OCI-M1 (cell line): Measurements from ENCODE around the gene GOPC.
"Not testable (repeated sequence)": the region's sequence is repeated elsewhere in the genome, so short reads cannot be mapped to it uniquely, and the experiment has no call there.

Experiments
- DNase-seq: peaks from one replicate; lab custom pipeline; 2025; lab: John Stamatoyannopoulos, UW

The GOPC gene

DNA sequence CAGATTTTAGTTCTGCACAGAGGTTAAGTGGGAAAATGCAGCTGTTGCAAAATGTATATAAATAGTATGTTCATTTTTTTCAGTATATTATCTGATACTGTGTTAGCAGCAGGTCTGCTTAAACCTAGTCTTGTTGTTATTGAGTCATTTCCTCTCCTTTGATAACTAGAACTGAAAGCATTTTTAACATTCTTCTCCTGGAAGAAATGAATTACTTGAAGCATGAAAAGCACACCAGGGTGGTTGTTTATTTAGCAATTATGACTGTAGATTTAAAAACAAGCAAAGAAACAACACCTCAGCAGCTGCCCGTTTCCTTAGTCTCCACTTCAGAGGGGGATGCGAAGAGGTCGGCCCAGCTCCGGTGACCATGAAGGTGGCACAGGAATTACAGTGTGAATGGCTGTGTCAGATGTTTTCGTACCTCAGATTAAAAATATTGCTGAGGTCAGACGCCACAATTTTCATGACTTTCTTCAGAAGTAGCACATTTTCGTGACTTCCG is 53.5 kb downstream of the GOPC start:
- DNase-seq = peak; percentile 14

DNA sequence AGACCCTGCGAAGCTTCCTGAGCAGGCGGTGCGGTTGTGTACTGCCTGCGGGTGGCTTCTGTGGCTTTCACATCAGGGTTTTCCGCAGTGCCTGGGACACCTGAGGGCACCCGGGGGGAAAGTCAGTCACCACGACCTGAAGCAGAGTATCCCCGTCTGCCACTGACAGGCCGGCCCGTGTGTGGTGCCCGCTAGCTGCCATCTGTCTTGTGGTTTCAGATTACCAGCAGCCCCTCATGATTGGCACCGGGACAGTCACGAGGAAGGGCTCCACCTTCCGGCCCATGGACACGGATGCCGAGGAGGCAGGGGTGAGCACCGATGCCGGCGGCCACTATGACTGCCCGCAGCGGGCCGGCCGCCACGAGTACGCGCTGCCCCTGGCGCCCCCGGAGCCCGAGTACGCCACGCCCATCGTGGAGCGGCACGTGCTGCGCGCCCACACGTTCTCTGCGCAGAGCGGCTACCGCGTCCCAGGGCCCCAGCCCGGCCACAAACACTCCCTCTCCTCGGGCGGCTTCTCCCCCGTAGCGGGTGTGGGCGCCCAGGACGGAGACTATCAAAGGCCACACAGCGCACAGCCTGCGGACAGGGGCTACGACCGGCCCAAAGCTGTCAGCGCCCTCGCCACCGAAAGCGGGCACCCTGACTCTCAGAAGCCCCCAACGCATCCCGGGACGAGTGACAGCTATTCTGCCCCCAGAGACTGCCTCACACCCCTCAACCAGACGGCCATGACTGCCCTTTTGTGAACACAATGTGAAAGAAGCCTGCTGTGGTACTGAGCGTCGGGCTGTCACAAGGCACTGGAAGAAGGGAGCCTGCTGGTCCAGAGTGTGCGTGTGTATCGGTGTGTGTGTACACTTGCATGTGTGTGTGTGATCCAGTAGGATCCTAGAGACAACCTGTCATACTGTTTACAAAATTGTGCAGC is 54.4 kb downstream of the GOPC start:
- DNase-seq = no peak

DNA sequence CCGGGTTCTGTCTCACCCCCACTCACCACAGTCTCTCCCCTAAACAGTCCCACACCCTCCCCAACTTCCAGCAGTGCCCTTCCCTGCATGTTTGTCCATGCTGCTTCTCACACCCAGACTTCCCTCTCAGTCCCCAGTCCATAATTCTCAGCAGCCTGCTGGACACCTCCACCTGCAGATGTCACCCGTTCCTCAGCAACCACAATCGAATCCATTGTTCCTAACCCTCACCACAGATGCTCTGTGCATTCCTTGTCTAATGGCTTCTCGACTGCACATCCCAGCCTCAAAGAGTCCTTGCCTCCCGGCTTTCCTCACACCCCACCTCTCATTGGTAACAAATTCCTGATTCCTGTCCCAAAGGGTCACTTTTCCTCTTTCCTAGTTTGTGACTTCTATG is 55.6 kb downstream of the GOPC start:
- no peak for DNase-seq

DNA sequence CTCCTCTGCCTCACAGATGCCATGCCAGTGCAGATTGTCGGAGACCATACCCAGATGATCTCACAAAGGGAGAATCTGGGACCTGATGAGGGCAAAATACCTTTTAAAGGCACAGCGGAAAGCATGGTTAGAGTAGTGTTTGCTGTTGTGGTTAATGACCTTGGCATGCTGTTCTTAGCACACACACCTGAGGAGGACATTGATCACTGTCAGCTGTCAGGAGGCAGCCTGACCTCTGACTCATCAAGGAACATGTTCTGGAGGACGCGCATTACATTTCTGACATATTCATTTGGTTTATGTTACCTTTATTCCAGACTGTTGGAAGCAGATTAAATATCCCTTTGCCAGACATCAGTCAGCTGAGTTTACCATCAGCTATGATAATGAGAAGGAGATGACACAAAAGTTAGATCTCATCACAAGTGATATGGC is 57.1 kb downstream of the GOPC start:
- no peak for DNase-seq

DNA sequence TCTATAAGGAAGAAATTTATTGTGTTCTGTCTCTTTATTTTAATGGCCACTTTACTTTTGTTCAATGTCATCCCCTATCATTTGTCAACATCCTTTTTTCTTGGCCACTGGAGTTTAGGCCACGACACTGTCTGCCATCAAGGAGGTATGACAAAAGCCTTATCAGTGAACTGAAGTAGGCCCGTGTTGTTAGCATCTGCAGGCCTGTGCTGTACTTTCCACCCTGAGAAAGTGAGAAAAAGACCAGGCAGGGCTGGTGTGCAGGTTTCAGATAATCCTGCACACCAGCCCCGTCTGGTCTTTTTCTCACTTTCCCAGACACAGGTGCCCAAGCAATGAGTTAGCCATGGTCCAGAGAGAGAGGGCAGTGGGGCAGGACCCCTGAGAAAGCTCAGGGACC is 57.6 kb downstream of the GOPC start:
- DNase-seq = no peak

DNA sequence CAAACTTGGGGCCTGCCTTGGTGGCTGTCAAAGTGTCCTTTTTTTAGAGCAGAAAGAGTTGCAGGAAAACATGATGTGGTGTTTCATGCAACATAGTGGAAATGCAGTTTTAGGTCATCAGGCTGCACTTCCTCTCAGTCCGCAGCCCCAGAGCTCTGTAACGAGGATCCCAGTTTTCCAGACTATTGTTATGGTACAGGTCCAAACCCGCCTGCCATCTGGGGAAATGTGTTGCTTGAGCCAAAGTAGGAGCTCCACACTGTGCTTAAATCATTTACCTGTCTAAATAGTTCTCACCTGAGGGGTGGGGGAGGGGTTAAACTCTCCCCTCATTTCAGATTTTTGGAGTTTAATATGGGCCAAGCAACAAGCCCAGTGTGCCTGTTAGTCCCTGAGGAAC is 59.8 kb downstream of the GOPC start:
- DNase-seq = no peak

DNA sequence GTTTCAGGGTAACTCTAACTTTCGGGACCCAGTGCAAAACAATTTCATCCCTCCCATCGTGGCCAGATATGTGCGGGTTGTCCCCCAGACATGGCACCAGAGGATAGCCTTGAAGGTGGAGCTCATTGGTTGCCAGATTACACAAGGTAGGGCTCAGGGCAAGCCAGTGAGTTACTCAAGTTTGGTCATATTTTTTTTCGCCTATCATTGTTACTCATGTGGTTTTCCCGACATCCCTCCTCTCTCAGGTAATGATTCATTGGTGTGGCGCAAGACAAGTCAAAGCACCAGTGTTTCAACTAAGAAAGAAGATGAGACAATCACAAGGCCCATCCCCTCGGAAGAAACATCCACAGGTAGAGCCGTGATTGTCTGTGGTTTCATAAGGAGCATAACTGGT is 61.6 kb downstream of the GOPC start:
- no peak for DNase-seq

DNA sequence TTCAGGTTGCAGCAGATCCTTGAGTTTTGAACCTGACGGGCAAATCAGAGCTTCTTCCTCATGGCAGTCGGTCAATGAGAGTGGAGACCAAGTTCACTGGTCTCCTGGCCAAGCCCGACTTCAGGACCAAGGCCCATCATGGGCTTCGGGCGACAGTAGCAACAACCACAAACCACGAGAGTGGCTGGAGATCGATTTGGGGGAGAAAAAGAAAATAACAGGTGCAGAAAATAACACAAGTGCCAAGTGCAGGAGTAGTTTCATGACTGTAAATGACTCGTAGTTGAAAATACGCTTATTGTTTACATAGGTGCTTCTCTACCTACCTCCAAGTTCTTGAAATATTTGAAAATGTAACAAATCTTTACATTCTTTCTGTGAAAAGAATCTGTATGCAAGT is 63.7 kb downstream of the GOPC start:
- no peak for DNase-seq

DNA sequence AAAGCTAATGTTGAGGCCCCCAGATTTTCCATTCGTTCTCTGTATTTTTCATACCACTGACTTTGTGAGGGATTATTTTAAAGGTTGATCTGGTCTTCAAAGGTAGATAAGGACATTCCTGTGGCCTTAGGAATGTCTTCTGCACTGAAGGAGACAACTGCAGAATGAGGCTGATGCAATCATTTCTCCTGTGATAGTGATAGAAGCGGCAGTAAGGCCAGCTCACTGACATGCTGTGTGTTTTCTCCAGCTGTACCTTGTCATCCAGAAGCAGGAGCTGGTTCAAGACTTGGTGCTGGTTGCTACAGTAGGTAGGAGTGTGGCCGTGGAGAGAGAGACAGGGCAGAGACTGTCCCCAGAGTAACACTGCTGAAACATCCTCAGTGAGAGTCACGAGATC is 66.0 kb downstream of the GOPC start:
- DNase-seq = no peak

DNA sequence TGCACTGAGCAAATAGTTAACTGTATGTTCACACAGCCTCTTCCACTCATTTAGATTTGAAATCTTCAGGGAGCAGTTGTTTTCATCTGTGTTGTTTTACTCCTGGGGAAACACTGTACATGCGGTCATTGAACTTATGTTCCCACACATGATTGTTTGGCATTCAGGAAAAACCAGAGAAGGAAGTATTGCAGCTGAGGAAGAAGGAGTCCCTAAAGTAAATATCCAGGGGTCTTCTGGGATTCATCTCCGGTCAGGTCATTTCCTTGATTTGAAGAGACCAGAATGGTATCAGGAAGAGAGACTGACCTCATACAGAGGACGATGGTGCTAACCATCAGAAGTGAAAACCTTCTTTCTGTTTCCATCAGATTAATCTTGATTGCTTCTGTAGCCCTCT is 67.3 kb downstream of the GOPC start:
- DNase-seq = no peak

DNA sequence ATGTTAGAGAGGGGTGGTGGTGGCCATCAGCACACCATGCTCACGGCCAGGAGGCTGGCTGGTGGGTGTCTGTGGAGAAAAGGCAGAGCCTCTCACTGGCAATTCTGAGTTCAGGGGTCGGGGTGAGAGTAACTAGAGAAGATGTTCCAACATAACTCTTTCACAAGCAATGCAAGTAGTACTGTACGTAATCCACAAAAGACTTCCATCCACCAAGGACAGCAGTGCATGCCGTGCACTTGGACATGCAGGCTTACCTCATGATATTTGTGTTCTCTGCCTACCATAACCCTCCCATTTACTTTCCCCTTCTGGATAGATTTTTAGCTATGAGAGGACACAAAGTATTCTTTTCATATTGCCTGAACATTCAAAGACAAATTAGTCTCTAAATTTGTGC is 68.5 kb downstream of the GOPC start:
- DNase-seq = no peak

DNA sequence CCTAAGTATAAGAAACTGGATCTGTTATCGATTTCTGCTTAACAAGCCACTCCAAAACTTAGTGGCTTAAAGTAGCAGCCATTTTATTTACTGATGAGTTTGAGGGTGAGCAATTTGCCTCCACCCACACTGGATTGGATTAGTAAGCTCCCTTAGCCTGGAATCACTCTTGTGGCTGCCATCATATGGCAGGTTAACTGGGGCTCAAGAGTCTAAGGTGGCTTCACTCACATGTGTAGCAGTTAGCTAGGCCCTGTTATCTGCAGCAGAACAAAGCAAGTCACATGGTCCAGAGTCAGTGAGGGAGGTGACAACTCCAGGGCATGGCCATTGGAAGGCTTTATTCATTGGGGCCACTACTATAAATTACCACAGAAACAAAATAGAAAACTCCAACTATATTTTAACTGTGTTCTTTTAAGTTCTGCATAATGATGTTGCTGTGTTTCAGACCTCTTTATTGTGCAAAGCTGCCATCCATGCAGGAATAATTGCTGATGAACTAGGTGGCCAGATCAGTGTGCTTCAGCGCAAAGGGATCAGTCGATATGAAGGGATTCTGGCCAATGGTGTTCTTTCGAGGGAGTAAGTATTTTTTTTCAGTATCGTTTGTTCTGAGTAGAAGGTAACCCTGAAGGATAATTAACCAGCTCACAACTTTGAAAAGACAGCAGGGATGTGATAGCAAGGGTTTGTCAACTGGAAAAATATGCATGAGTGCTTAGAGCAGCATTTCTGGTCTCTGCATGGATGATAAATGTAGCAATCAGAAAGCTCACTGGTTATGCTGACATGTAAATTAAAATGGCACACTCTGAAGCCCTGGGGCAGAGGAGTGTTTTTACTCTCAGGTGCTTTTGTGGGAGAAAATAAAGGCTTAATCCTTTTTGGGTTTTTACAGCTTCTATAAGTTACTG is 70.2 kb downstream of the GOPC start:
- DNase-seq = no peak

DNA sequence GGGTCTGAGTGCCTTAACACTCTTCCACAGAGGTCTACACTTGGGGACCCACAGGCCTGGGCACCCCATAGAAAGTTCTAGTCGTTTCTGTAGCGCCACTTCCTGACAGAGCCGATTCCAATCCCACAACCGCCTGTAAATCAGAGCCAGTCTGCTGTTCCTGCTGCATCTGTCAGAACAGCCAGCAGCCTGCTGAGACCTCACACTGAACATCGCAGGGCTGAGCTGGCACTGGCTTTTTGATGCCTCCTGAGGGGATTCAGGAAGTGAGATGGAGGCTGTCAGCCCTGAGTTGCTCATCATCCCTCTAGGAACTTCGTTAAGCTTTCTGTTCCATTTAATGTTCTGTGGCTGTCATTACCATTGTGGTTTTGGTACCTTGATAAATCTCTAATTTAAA is 71.0 kb downstream of the GOPC start:
- DNase-seq = no peak

DNA sequence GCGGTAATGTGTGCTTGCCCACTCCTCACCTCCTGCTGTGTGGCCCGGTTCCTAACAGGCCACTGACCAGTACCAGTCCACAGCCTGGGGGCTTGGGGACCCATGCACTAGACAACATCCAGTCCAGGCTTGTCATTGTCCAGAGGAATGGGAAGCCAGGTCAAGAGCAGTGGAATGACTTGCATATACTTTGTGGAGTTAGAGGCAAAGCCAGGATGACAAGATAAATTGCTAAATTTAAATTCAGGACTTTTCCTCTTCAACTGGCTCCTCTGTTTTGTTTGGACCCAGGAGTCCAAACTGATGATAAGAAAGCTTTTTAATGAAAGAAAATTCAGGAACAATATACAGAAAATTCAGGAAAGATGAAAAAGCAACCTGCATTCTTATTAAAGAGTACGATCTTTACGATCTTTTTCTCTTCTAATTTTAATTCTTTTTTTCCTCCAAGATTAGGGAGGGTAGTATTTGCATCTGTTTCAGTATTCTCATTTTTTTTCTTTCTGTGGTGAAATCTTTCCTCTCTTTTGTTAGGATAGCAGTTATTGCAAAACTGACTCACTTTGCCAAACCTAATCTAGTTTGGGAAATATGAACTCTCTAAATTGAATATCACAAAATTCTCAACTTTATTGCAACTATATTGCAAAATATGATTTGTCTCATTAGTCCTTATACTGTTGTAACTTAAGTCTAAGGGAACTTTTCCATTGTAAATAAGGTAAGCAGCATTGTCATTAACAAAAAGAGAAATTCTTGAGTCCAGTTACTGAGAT is 71.7 kb downstream of the GOPC start:
- DNase-seq = no peak

DNA sequence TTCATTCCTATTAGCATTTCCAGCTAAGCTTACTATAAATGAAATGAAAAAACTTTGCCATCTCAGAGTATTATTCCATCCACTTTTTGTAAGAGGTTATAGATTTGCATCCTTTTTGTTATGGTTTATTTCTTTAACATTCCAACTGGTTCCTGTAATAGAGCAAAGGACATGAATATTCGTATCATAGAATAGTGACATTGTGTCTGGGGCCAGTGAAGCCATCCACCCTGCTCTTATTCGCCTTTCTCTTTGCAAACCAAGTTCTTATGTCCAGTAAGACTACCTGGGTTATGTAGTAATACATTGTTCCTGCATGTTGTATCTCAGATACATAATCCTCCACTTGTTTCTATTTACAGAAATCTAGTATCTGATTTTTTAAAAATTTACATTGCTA is 76.7 kb downstream of the GOPC start:
- DNase-seq = no peak

DNA sequence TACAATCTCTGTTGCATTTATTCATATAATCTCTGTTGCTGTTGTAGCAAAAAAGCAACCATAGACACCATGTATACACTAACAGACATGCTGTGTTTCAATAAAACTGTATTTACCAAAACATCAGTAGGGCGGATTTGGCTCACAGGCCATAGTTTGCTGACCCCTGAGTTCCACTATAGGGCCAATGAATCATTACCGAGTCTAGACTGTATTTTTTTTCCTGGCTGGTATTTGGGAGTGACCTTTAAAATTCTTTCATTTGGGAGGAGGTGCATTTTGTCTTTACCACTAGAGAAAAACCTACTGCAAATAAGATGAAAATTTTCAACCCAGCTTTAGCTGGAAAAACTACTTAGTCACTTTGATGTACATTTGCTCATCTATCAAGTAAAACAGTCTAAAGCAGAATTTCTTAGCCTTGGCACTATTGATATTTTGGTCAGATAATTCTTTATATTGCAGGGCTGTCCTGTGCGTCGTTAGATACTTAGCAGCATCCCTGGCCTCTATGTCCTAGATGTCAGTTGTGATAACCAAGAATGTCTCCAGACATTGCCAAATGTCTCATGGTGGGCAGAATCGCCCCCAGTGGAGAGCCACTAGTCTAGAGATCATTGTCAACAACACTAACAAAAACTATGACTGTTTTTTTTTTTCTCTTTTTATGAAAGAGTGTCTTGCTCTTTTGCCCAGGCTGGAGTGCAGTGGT is 80.4 kb downstream of the GOPC start:
- no peak for DNase-seq

DNA sequence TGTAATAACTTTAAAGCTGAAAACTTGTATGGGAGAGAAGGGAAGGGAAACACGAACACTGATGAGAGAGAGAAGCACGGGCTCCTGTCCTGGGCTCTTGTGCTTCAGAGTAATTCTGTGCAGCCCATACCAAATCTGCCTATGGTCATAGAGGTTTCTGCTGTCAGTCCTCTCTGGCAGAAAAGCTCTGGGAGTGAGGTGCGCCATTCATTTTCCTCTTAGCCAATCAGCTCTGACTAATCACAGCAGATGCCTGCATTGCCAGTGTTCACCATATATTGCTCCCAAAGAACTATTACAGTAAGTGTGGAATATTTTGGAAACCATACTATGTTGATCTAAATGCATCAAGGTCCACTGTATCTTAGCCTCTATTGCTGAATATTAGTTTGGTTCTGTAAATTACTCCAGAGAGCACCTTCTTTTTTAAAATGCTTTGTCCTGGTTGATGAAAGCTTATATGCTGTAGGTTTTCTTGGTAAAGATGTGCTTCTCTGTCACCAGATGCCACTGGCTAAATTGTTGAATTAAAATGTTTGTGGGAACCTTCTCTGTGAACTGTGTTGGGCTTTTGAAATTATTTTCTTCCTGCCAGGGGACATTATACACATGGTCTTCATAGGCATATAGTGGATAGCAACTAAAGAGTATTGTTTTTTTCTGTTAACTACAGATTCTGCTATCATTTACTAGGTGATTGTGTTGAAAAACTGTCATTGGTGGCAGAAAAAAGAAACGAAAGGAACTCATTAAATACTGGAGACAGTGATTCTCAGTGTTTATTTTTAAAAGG is 81.5 kb downstream of the GOPC start:
- DNase-seq = no peak

DNA sequence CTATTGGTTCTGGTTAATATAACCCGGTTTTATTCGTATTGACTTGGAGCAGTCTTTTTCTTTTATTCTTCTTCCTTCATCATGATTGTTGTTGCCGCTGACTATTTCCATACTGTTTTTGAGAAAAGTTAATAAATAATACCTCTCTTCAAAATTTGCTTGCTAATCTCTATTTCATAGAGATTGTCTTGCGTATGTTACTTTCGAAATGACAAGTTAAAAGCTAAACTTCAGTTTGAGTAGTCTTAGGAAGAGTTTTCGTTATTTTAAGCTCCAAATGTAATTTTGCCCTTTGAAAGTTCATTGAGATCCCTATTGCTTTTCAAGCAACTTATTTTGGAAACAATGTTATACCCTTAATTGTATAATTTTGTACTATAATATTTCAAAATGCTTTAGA is 83.4 kb downstream of the GOPC start:
- DNase-seq = no peak

DNA sequence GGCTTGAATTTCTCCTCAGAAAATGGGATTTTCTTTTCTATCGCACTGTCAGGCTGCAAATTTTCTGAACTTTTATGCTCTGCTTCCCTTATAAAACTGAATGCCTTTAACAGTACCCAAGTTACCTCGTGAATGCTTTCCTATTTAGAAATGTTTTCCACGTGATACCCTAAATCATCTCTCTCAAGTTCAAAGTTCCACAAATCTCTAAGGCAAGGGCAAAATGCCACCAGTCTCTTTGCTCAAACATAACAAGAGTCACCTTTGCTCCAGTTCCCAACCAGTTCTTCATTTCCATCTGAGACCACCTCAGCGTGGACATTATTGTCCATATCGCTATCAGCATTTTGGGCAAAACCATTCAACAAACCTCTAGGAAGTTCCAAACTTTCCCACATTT is 84.3 kb downstream of the GOPC start:
- DNase-seq = not testable (repeated sequence)

DNA sequence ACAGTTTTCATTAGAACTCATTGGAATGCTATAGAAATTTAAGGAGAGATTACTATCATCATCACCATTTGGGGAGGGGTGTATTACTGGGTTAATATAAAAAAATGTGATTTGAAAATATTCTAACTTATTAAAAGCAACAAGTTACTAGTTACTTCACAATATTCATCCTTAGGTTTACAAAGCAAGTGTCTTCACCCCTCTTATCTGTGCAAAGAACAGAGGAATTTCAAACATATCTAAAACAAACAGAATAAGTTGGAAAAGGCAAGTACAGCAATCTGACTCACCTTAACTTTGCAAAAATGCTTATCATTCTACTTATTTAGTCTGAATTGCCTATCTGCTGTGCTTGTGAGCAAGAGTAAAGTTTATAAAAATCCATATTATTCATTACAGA is 87.0 kb downstream of the GOPC start:
- no peak for DNase-seq

DNA sequence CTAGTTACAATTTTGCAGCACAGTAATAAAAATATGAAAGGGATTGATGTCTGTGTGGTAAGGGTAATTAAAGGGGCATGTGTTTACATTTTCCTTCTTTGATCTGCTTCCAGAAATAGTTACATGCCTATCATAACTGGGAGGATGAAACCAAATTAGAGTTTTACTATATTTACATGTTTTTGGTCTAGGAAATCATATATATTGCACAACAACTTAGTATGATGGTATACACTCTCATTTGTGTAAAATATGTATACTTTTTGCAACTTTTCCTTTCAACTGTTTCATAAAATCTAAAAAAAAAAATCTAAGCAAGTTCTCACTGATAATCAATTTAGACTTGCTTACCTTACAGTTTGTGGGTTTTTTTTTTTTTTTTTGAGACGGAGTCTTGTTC is 87.7 kb downstream of the GOPC start:
- DNase-seq = no peak
